OCI-LY7 (cell line): ENCODE results near the gene NCEH1.

Experiments used
- EZH2phosphoT487 ChIP-seq: fragments of 200-600 bp; sonication (generic); IDR thresholded peaks from 2 replicates; pipeline ENCODE4 v1.6.1; 2018; ENCODE audit warnings: low read depth, borderline replicate concordance, mild to moderate bottlenecking, mixed run types, antibody characterized with exemption, low read length, moderate library complexity, mixed read lengths
- TF ChIP-seq, protein P1 (sequence below): fragments of 200-600 bp; sonication (generic); conservative IDR thresholded peaks from 2 replicates; pipeline ENCODE4 v1.5.1; 2014; ENCODE audit warnings: mild to moderate bottlenecking, antibody characterized with exemption, low read length, moderate library complexity, mixed read lengths

DNA sequence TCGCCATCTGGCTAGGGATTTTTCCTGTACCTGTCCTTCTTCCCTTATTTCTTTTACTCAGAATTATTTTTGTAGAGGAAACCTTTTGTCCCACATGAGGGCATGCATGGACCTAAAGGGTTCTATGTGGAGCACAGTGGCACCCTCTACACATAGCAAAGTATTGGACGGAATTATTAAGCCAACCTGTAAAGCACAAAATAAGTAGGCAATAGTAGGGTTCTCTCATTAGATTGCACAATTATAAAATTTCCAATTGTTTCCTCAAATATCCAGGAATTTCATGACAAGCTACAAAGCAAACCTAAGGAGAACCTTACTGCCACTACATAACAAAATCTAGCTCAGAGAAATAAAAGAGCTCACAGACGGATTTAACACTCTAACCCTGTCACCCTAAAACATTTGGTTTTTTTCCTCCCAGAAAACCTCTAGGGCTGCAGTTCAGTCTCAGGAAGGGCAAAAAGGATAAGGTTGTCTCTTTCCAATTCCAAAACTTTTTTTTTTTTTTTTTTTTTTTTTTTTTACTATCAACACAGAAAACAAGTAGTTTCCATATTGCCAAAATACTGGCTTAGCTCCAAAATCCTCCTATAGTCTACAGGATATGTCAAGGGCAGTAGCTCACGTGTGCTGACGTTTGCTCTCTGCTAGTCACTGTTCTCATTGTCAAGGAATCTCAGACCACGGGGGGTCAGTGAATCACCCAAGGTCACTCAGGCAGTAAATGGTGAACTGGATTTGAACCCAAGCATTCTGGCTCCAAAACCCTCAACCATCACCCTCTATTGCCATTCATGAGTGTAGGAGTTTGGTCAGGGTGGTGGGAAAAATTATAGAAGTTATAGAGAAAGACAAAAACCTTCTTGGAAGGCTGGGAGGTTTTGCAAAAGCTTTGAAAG is 52.3 kb downstream of the NCEH1 start:
- TF ChIP-seq, protein P1, sequence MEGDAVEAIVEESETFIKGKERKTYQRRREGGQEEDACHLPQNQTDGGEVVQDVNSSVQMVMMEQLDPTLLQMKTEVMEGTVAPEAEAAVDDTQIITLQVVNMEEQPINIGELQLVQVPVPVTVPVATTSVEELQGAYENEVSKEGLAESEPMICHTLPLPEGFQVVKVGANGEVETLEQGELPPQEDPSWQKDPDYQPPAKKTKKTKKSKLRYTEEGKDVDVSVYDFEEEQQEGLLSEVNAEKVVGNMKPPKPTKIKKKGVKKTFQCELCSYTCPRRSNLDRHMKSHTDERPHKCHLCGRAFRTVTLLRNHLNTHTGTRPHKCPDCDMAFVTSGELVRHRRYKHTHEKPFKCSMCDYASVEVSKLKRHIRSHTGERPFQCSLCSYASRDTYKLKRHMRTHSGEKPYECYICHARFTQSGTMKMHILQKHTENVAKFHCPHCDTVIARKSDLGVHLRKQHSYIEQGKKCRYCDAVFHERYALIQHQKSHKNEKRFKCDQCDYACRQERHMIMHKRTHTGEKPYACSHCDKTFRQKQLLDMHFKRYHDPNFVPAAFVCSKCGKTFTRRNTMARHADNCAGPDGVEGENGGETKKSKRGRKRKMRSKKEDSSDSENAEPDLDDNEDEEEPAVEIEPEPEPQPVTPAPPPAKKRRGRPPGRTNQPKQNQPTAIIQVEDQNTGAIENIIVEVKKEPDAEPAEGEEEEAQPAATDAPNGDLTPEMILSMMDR, result no peak
- TF ChIP-seq EZH2phosphoT487, result no peak
